ENCODE results near the gene TLX1.
A peak's percentile ranks its signal among the peaks of the same experiment; 100 is the strongest.

TLX1 gene

DNA sequence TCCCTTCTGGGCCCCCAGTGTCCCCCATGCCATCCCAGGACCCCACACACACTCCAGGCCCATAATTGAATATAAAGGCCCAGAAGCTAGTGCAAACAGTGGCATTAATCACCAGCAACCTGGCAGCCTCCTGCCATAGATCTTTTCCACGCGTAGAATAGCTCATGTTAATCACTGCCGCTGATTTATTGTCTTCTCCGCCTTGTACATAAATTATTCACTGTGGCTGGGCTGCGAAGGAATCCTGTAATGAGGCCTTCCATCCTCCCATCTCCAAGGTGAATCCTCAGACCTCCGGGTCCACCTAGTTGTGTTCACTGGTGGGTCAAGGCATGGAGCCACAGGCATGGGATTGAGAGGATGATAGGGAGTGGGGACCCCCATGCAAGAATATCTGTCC, 36.1 kb upstream of the TLX1 start:
- no peak overlapping the region for H2AFZ ChIP-seq (ENCODE audit: low read length)
- no peaks in the 10 kb centered on the region for H4K20me1 ChIP-seq (ENCODE audit: insufficient read depth, low read length)
- no peak overlapping the region for H3K27ac ChIP-seq (ENCODE audit: low read depth, low read length, poor library complexity, severe bottlenecking)
- H3K4me1 ChIP-seq (ENCODE audit: insufficient read depth, low read length, severe bottlenecking) = no peaks in the 10 kb centered on the region
- no peak overlapping the region for H3K4me2 ChIP-seq (ENCODE audit: low read length)
- no peak overlapping the region for H3K4me3 ChIP-seq (ENCODE audit: low read depth, low read length, poor library complexity, severe bottlenecking)
- H3F3A ChIP-seq (ENCODE audit: insufficient read depth, low read length) = no peaks in the 10 kb centered on the region
- TF ChIP-seq CTCF (IDR thresholded peaks at IDR 0.05; ENCODE audit: low read length) (no peak), EZH2 (IDR thresholded peaks at IDR 0.05; ENCODE audit: borderline replicate concordance, low read length) (no peak)
- no peaks in the 10 kb centered on the region for H3K36me3 ChIP-seq (ENCODE audit: insufficient read depth, low read length)
- H3K79me2 ChIP-seq (ENCODE audit: insufficient read depth, low read length) = no peaks in the 10 kb centered on the region
- no peaks in the 10 kb centered on the region for H3K9me3 ChIP-seq (ENCODE audit: low read length)
- H3K9me2 ChIP-seq (ENCODE audit: low read depth, low read length) = no peaks in the 10 kb centered on the region
- no peak overlapping the region for H3K9ac ChIP-seq (ENCODE audit: low read length)
- H3K27me3 ChIP-seq (ENCODE audit: insufficient read depth, low read length) = no peaks in the 10 kb centered on the region

GRCh38 chr10:101095550-101096213, 35.4 kb upstream of the TLX1 start:
- H3K9ac ChIP-seq (ENCODE audit: low read length) = no peak overlapping the region
- no peak overlapping the region for H3K4me2 ChIP-seq (ENCODE audit: low read length)
- H3K79me2 ChIP-seq (ENCODE audit: insufficient read depth, low read length) = no peaks in the 10 kb centered on the region
- no peak overlapping the region for H2AFZ ChIP-seq (ENCODE audit: low read length)
- no peaks in the 10 kb centered on the region for H3K9me3 ChIP-seq (ENCODE audit: low read length)
- no peak overlapping the region for H3K27ac ChIP-seq (ENCODE audit: low read depth, low read length, poor library complexity, severe bottlenecking)
- H3K9me2 ChIP-seq (ENCODE audit: low read depth, low read length) = no peaks in the 10 kb centered on the region
- TF ChIP-seq CTCF (IDR thresholded peaks at IDR 0.05; ENCODE audit: low read length) (peak; percentile 60; the same call in 1 of the 2 replicates), EZH2 (IDR thresholded peaks at IDR 0.05; ENCODE audit: borderline replicate concordance, low read length) (no peak)
- no peak overlapping the region for H3K4me3 ChIP-seq (ENCODE audit: low read depth, low read length, poor library complexity, severe bottlenecking)
- H3K4me1 ChIP-seq (ENCODE audit: insufficient read depth, low read length, severe bottlenecking) = no peaks in the 10 kb centered on the region
- H4K20me1 ChIP-seq (ENCODE audit: insufficient read depth, low read length) = no peaks in the 10 kb centered on the region
- no peaks in the 10 kb centered on the region for H3K27me3 ChIP-seq (ENCODE audit: insufficient read depth, low read length)
- H3F3A ChIP-seq (ENCODE audit: insufficient read depth, low read length) = no peaks in the 10 kb centered on the region
- H3K36me3 ChIP-seq (ENCODE audit: insufficient read depth, low read length) = no peaks in the 10 kb centered on the region

DNA sequence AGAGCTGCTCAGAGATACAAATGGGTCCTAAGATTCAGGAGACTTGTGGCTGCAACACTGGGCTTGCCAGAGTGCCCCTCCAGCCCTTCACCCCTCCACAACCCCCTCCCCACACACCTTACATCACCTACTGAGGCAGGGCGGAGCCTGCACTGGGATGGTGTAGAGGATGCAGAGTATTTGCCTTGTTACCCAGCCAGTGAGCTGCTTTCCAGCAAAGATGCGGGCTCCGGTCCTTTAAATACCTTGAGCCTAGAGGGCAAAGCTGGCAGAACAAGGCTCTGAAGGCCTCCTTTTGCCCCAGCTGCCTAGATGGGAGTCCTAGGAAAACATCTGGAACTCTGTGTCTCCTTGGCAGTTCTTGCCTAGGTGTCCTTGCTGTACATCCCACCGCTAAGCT, 34.7 kb upstream of the TLX1 start:
- TF ChIP-seq EZH2 (IDR thresholded peaks at IDR 0.05; ENCODE audit: borderline replicate concordance, low read length) = no peak
- TF ChIP-seq CTCF (IDR thresholded peaks at IDR 0.05; ENCODE audit: low read length) = no peak
- H3K9ac ChIP-seq (ENCODE audit: low read length) = no peak overlapping the region
- H3F3A ChIP-seq (ENCODE audit: insufficient read depth, low read length) = no peaks in the 10 kb centered on the region
- no peaks in the 10 kb centered on the region for H3K4me1 ChIP-seq (ENCODE audit: insufficient read depth, low read length, severe bottlenecking)
- H3K4me2 ChIP-seq (ENCODE audit: low read length) = no peak overlapping the region
- H3K36me3 ChIP-seq (ENCODE audit: insufficient read depth, low read length) = no peaks in the 10 kb centered on the region
- H3K27me3 ChIP-seq (ENCODE audit: insufficient read depth, low read length) = no peaks in the 10 kb centered on the region
- no peak overlapping the region for H3K27ac ChIP-seq (ENCODE audit: low read depth, low read length, poor library complexity, severe bottlenecking)
- no peaks in the 10 kb centered on the region for H3K79me2 ChIP-seq (ENCODE audit: insufficient read depth, low read length)
- no peaks in the 10 kb centered on the region for H3K9me2 ChIP-seq (ENCODE audit: low read depth, low read length)
- no peak overlapping the region for H3K4me3 ChIP-seq (ENCODE audit: low read depth, low read length, poor library complexity, severe bottlenecking)
- H4K20me1 ChIP-seq (ENCODE audit: insufficient read depth, low read length) = no peaks in the 10 kb centered on the region
- H3K9me3 ChIP-seq (ENCODE audit: low read length) = no peaks in the 10 kb centered on the region
- no peak overlapping the region for H2AFZ ChIP-seq (ENCODE audit: low read length)

Data from OCI-LY1 (cell line).